Epidermal melanocyte (primary cell): ENCODE data around the gene KRTAP10-8.
"Not testable (repeated sequence)": the region's sequence is repeated elsewhere in the genome, so short reads cannot be mapped to it uniquely, and the experiment has no call there.

Experiments used
- DNase-seq: peaks from one replicate; pipeline ENCODE4 v3.0.0; 2011; ENCODE audit warnings: low spot score; ENCODE audit not compliant: insufficient read length

KRTAP10-8 gene

GRCh38 chr21:44579056-44579832 lies 32.6 kb upstream of the KRTAP10-8 start:
- DNase-seq = no peak

GRCh38 chr21:44579833-44580144 lies 32.1 kb upstream of the KRTAP10-8 start:
- DNase-seq = no peak

GRCh38 chr21:44580231-44580821 lies 31.6 kb upstream of the KRTAP10-8 start, which contains the start of gene KRTAP10-5:
Gene KRTAP10-5 (minus strand): TSS chr21:44580604. CDS start chr21:44580578, 26 bp downstream.
- not testable (repeated sequence) for DNase-seq

GRCh38 chr21:44581158-44581557 lies 30.7 kb upstream of the KRTAP10-8 start:
- no peak for DNase-seq

GRCh38 chr21:44582055-44582454 lies 29.8 kb upstream of the KRTAP10-8 start:
- no peak for DNase-seq

- no peak for DNase-seq
These were observed 28.6 kb upstream of the KRTAP10-8 start for GRCh38 chr21:44583089-44583799.

- DNase-seq = no peak
These were observed 28.1 kb upstream of the KRTAP10-8 start for GRCh38 chr21:44583800-44584147.

- DNase-seq = no peak
These were observed 26.0 kb upstream of the KRTAP10-8 start for GRCh38 chr21:44585892-44586291.

GRCh38 chr21:44589094-44589493 lies 22.8 kb upstream of the KRTAP10-8 start:
- DNase-seq = no peak

- DNase-seq = no peak
These were observed 22.1 kb upstream of the KRTAP10-8 start for GRCh38 chr21:44589586-44590305.

GRCh38 chr21:44590311-44590721 lies 21.6 kb upstream of the KRTAP10-8 start:
- DNase-seq = no peak

- DNase-seq = not testable (repeated sequence)
These were observed 20.7 kb upstream of the KRTAP10-8 start for GRCh38 chr21:44590897-44591800.

- not testable (repeated sequence) for DNase-seq
These were observed 20.1 kb upstream of the KRTAP10-8 start for GRCh38 chr21:44591801-44592130.

GRCh38 chr21:44592446-44593311 lies 19.2 kb upstream of the KRTAP10-8 start, which contains the start of gene KRTAP10-6:
Gene KRTAP10-6 (minus strand): TSS chr21:44592505. CDS start chr21:44592484, 21 bp downstream.
- no peak for DNase-seq

GRCh38 chr21:44593598-44594405 lies 18.1 kb upstream of the KRTAP10-8 start:
- no peak for DNase-seq

- no peak for DNase-seq
These were observed 17.4 kb upstream of the KRTAP10-8 start for GRCh38 chr21:44594406-44594916.

GRCh38 chr21:44595524-44595923 lies 16.4 kb upstream of the KRTAP10-8 start:
- no peak for DNase-seq

GRCh38 chr21:44596068-44596725 lies 15.7 kb upstream of the KRTAP10-8 start:
- DNase-seq = no peak
